PC-3 (cell line): Measurements from ENCODE around the gene DOC2A. TPM values are rescaled to one million over a fixed set of nuclear protein-coding genes. Genes with fewer than 3 reads are reported as not detected.

ENCODE experiments used
- ATAC-seq: fragments of 200-7000 bp; cut with Tn5 transposase; 2 replicates; pipeline ENCODE4 v1.9.1; 2020; ENCODE audit warnings: mild to moderate bottlenecking, moderate library complexity
- BruUV-seq: library from RNA; stranded (reverse); fragments of 400-500 nt; replicated peaks from 2 replicates; lab custom pipeline; 2021; lab: Mats Ljungman, UMichigan
- CTCF ChIA-PET: fragments of 300-600 bp; sonication (Branson Sonifier 250); formaldehyde crosslinking; loops from one replicate; lab custom pipeline; 2022; ENCODE audit warnings: antibody characterized with exemption; lab: Charles Lee
- POLR2A ChIA-PET: fragments of 300-600 bp; sonication (Branson Sonifier 250); formaldehyde crosslinking; loops from one replicate; lab custom pipeline; 2022; ENCODE audit warnings: antibody characterized with exemption; ENCODE audit not compliant: unreplicated experiment; lab: Charles Lee
- DNase-seq: peaks from one replicate; pipeline ENCODE4 v3.0.0-alpha.2; 2015
- H2AFZ ChIP-seq: fragments of 300-600 bp; sonication (generic); 2 replicates; pipeline ENCODE4 v1.6.0; 2016; ENCODE audit warnings: antibody characterized with exemption, low read length
- H3F3A ChIP-seq: fragments of 300-600 bp; sonication (generic); one replicate; pipeline ENCODE4 v1.6.0; 2017; ENCODE audit warnings: antibody characterized with exemption, low read length, control low read depth, mild to moderate bottlenecking; ENCODE audit not compliant: unreplicated experiment
- H3K27ac ChIP-seq: fragments of 300-600 bp; sonication (generic); 2 replicates; pipeline ENCODE4 v1.5.1; 2016; ENCODE audit warnings: mild to moderate bottlenecking, low read length
- H3K27me3 ChIP-seq: fragments of 300-600 bp; sonication (generic); 2 replicates; pipeline ENCODE4 v1.6.1; 2016; ENCODE audit warnings: low read length, mixed read lengths
- H3K36me3 ChIP-seq: fragments of 300-600 bp; sonication (generic); 2 replicates; pipeline ENCODE4 v1.6.1; 2016; ENCODE audit warnings: low read depth, mixed run types, low read length, mixed read lengths
- H3K4me1 ChIP-seq: fragments of 300-600 bp; sonication (generic); 2 replicates; pipeline ENCODE4 v1.5.1; 2016; ENCODE audit warnings: low read length; ENCODE audit not compliant: insufficient read depth
- H3K4me2 ChIP-seq: fragments of 300-600 bp; sonication (generic); 2 replicates; pipeline ENCODE4 v1.6.0; 2016; ENCODE audit warnings: low read length
- H3K4me3 ChIP-seq: fragments of 300-600 bp; sonication (generic); 2 replicates; pipeline ENCODE4 v1.5.1; 2016; ENCODE audit warnings: mild to moderate bottlenecking, low read length, mixed read lengths
- H3K79me2 ChIP-seq: fragments of 300-600 bp; sonication (generic); 2 replicates; pipeline ENCODE4 v1.6.1; 2017; ENCODE audit warnings: low read length, mixed read lengths
- H3K9ac ChIP-seq: fragments of 300-600 bp; sonication (generic); 2 replicates; pipeline ENCODE4 v1.6.0; 2016; ENCODE audit warnings: mild to moderate bottlenecking, low read length
- H3K9me2 ChIP-seq: fragments of 300-600 bp; sonication (generic); replicated peaks from 2 replicates; pipeline ENCODE4 v1.6.1; 2016; ENCODE audit warnings: mixed run types, low read length, mixed read lengths
- H3K9me3 ChIP-seq: fragments of 300-600 bp; sonication (generic); 2 replicates; pipeline ENCODE4 v1.6.1; 2016; ENCODE audit warnings: low read length, mixed read lengths
- H4K20me1 ChIP-seq: fragments of 300-600 bp; sonication (generic); 2 replicates; pipeline ENCODE4 v1.6.1; 2016; ENCODE audit warnings: low read length, mixed read lengths
- CTCF ChIP-seq: fragments of 300-600 bp; sonication (generic); conservative IDR thresholded peaks from 2 replicates; pipeline ENCODE4 v1.5.1; 2017; ENCODE audit warnings: antibody characterized with exemption, low read depth, mild to moderate bottlenecking, low read length
- EZH2 ChIP-seq: fragments of 300-600 bp; sonication (generic); IDR thresholded peaks from one replicate; pipeline ENCODE4 v1.6.1; 2017; ENCODE audit warnings: antibody characterized with exemption, mild to moderate bottlenecking, low read length; ENCODE audit not compliant: unreplicated experiment
- EZH2phosphoT487 ChIP-seq: fragments of 300-600 bp; sonication (generic); IDR thresholded peaks from 2 replicates; pipeline ENCODE4 v1.6.1; 2018; ENCODE audit warnings: mild to moderate bottlenecking, antibody characterized with exemption, low read length, borderline replicate concordance
- intact Hi-C: fragments of 100-400 bp; cut with micrococcal nuclease; formaldehyde crosslinking; loops from 2 replicates; pipeline ENCODE4 v1.9.0; 2023
- total RNA-seq: library from RNA; depleted of rRNA; stranded (reverse); fragments of >200 nt; gene quantifications from 2 replicates; pipeline ENCODE4 v1.2.3, GENCODE V29; 2014

DOC2A gene
- total RNA-seq, 1 experiment from 2014 or later: 4.6 TPM

GRCh38 chr16:30000735-30001631 lies 9.8 kb downstream of the DOC2A start:
- CTCF ChIA-PET: no interaction called here
- BruUV-seq: no TSS peak
- no peak for ATAC-seq

GRCh38 chr16:29999605-30000004 lies 11.2 kb downstream of the DOC2A start:
- no peak overlapping the region for H3K27ac ChIP-seq
- peaks cover 12% of the 10 kb centered on the region for H3K79me2 ChIP-seq
- H3K9me2 ChIP-seq: no peaks in the 10 kb centered on the region
- H2AFZ ChIP-seq: no peak overlapping the region
- DNase-seq (no peak), ATAC-seq (no peak)
- no peaks in the 10 kb centered on the region for H3K9me3 ChIP-seq
- intact Hi-C loops: no loop called here
- no peaks in the 10 kb centered on the region for H3F3A ChIP-seq
- H4K20me1 ChIP-seq: no peaks in the 10 kb centered on the region
- no peaks in the 10 kb centered on the region for H3K36me3 ChIP-seq
- no peak overlapping the region for H3K4me2 ChIP-seq
- ChIA-PET CTCF (no interaction called here), POLR2A (no interaction called here)
- no TSS peak for BruUV-seq
- no peaks in the 10 kb centered on the region for H3K27me3 ChIP-seq
- H3K9ac ChIP-seq: no peak overlapping the region
- TF ChIP-seq EZH2phosphoT487 (no peak), CTCF (no peak), EZH2 (no peak)
- peaks cover 18% of the 10 kb centered on the region for H3K4me1 ChIP-seq
- no peak overlapping the region for H3K4me3 ChIP-seq

More at GRCh38 chr16:30000735-30001631, 9.8 kb downstream of the DOC2A start:
- no peak for DNase-seq
- no peaks in the 10 kb centered on the region for H3K9me2 ChIP-seq
- peaks cover 5% of the 10 kb centered on the region; the same call in 1 of the 2 replicates for H3K4me1 ChIP-seq
- POLR2A ChIA-PET: no interaction called here
- TF ChIP-seq EZH2phosphoT487 (no peak), EZH2 (no peak), CTCF (no peak)
- no peak overlapping the region for H3K27ac ChIP-seq
- H3K9me3 ChIP-seq: no peaks in the 10 kb centered on the region
- no peaks in the 10 kb centered on the region for H3K36me3 ChIP-seq
- H3K9ac ChIP-seq: no peak overlapping the region
- H3K4me2 ChIP-seq: no peak overlapping the region
- H3K4me3 ChIP-seq: no peak overlapping the region
- H4K20me1 ChIP-seq: no peaks in the 10 kb centered on the region
- intact Hi-C loops: no loop called here
- H2AFZ ChIP-seq: no peak overlapping the region
- no peaks in the 10 kb centered on the region for H3K27me3 ChIP-seq
- H3K79me2 ChIP-seq: peaks cover 12% of the 10 kb centered on the region
- H3F3A ChIP-seq: no peaks in the 10 kb centered on the region
